H1 (cell line): Measurements from ENCODE around the gene DPRX. TPM values are rescaled to one million over a fixed set of nuclear protein-coding genes. Genes with fewer than 3 reads are reported as not detected.
A peak's percentile ranks its signal among the peaks of the same experiment; 100 is the strongest.

Experiments used
- BCL11A ChIP-seq, 2 experiments: IDR thresholded peaks; one replicate each; pipeline ENCODE4 v1.6.1; 2011; ENCODE audit warnings: low read depth in 2 of 2, low read length in 2 of 2, mild to moderate bottlenecking in 2 of 2
- EP300 ChIP-seq, 2 experiments: IDR thresholded peaks; 1 replicate in 1 of 2; 2 replicates in 1 of 2; pipeline ENCODE4 v1.6.1; 2011 to 2012; ENCODE audit warnings: low read depth in 2 of 2, low read length in 2 of 2, mild to moderate bottlenecking in 2 of 2, borderline replicate concordance in 1 of 2, inconsistent platforms in 1 of 2, moderate library complexity in 1 of 2
- GABPA ChIP-seq: IDR thresholded peaks from 2 replicates; pipeline ENCODE4 v1.6.1; 2011; ENCODE audit warnings: mild to moderate bottlenecking, low read length, moderate library complexity, borderline replicate concordance; ENCODE audit not compliant: insufficient read depth
- HDAC6 ChIP-seq: IDR thresholded peaks from one replicate; pipeline ENCODE4 v1.7.1; 2012; ENCODE audit warnings: low read depth, mild to moderate bottlenecking, inconsistent platforms, low read length, moderate library complexity
- MAFK ChIP-seq: IDR thresholded peaks from 2 replicates; pipeline ENCODE4 v1.6.1; 2012; ENCODE audit warnings: low read depth, mild to moderate bottlenecking, improper control_type of control experiment, low read length
- RBBP5 ChIP-seq: IDR thresholded peaks from 2 replicates; pipeline ENCODE4 v1.7.1; 2012; ENCODE audit warnings: low read depth, mild to moderate bottlenecking, inconsistent platforms, low read length, moderate library complexity, borderline replicate concordance
- SAP30 ChIP-seq: fragments of 300-600 bp; sonication (generic); IDR thresholded peaks from 2 replicates; pipeline ENCODE4 v1.7.1; 2012; ENCODE audit warnings: low read length, moderate library complexity, mild to moderate bottlenecking, inconsistent platforms; ENCODE audit not compliant: insufficient read depth, insufficient replicate concordance
- SIN3A ChIP-seq, 2 experiments: IDR thresholded peaks in 1 of 2; conservative IDR thresholded peaks in 1 of 2; 2 replicates each; pipeline ENCODE4 v1.6.1; 2011 to 2012; ENCODE audit warnings: low read length in 2 of 2, improper control_type of control experiment in 1 of 2, low read depth in 1 of 2, mild to moderate bottlenecking in 1 of 2
- SP2 ChIP-seq: IDR thresholded peaks from 2 replicates; pipeline ENCODE4 v1.6.1; 2012; ENCODE audit warnings: mild to moderate bottlenecking, low read length, inconsistent platforms
- SP4 ChIP-seq: IDR thresholded peaks from 2 replicates; pipeline ENCODE4 v1.6.1; 2012; ENCODE audit warnings: low read length, inconsistent platforms
- SUZ12 ChIP-seq: fragments of 200-600 bp; sonication (generic); IDR thresholded peaks from 2 replicates; pipeline ENCODE4 v1.6.1; 2012; ENCODE audit warnings: mild to moderate bottlenecking, inconsistent platforms, low read length, moderate library complexity, mixed read lengths
- ZNF274 ChIP-seq: IDR thresholded peaks from 2 replicates; pipeline ENCODE4 v1.7.0; 2012; ENCODE audit warnings: low read length, borderline replicate concordance; ENCODE audit errors: extremely low read depth
- polyA plus RNA-seq, 7 experiments: library from polyadenylated mRNA; depleted of rRNA in 3 of 7; stranded (reverse) in 5 of 7; unstranded in 2 of 7; fragments of >200 nt in 5 of 7; fragments of 200-250 nt in 2 of 7; gene quantifications; 1 replicate in 5 of 7; 2 replicates in 1 of 7; 4 replicates in 1 of 7; pipeline versions ENCODE4 v1.2.1 to v1.2.3, GENCODE V29; 2011 to 2013; ENCODE audit warnings: missing spikeins in 2 of 7, mixed read lengths in 2 of 7
- total RNA-seq: library from RNA; stranded (reverse); fragmentation: NEBNext Ultra II Directional; extraction: Animal tissue kit (Norgen Biotek cat#: 25700); gene quantifications from 2 replicates; pipeline ENCODE4 v1.2.1, GENCODE V29; 2021
- TF ChIP-seq, protein P1 (sequence below): IDR thresholded peaks from 2 replicates; pipeline ENCODE4 v1.6.1; 2012; ENCODE audit warnings: inconsistent platforms
- TF ChIP-seq, protein P2 (sequence below): IDR thresholded peaks from 2 replicates; pipeline ENCODE4 v1.6.1; 2012; ENCODE audit warnings: inconsistent platforms

Gene DPRX
- total and polyA plus RNA-seq, 2 of the 8 experiments (the other 6 are each of a cell fraction or from before 2014, with no cell fraction given) = not detected

DNA sequence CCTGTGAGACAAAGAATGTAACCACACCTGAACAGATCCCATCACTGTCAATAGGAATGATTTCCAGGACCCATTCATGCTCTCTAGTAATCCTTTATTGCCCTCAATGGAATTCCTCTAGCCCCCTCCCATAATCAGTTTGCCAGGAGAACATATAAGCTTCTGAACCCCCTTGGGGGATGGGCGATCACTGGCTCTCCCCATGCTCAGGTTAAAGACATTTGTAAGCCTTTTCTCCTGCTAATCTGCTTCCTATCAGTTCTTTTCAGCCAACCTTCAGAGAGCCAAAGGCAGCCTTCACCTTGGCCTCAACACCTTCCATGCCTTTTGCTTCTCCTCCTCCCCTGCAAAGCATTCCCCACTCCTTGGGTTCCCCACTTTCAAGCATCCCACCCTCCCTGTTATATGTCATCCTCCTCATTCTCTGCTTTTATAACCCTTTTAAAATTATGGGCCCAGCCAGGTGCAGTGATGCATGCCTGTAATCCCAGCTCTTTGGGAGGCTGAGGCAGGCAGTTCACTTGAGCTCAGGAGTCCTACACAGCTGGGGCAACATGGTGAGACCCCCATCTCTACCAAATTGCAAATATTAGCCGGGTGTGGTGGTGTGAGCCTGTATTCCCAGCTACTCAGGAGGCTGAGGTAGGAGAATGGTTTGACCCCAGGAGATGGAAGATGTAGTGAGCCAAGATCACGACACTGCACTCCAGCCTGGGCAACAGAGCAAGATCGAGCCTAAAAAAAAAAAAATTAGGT lies 12.4 kb downstream of the DPRX start (continued):
- TF ChIP-seq, protein P1, sequence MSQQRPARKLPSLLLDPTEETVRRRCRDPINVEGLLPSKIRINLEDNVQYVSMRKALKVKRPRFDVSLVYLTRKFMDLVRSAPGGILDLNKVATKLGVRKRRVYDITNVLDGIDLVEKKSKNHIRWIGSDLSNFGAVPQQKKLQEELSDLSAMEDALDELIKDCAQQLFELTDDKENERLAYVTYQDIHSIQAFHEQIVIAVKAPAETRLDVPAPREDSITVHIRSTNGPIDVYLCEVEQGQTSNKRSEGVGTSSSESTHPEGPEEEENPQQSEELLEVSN = no peak
- TF ChIP-seq SP4 (no peak), SP2 (no peak), SIN3A (conservative IDR thresholded peaks at IDR 0.05 in 1 of 2, IDR thresholded peaks at IDR 0.05 in 1 of 2; ENCODE audit: low read depth in 1 of 2, low read length in 2 of 2) (no peak), HDAC6 (no peak), MAFK (no peak), ZNF274 (no peak), RBBP5 (no peak), GABPA (no peak), BCL11A (IDR thresholded peaks at IDR 0.05; ENCODE audit: low read depth in 2 of 2, low read length in 2 of 2) (no peak), SAP30 (no peak), EP300 (IDR thresholded peaks at IDR 0.05; ENCODE audit: borderline replicate concordance in 1 of 2, low read depth in 2 of 2, low read length in 2 of 2) (peak in 1 of 2 experiments; percentile 28; a peak in 1 of 3 replicates), SUZ12 (no peak)
- TF ChIP-seq, protein P2, sequence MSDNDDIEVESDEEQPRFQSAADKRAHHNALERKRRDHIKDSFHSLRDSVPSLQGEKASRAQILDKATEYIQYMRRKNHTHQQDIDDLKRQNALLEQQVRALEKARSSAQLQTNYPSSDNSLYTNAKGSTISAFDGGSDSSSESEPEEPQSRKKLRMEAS = peak; percentile 25; the same call in 1 of the 2 replicates
